Body of pancreas (tissue), 4 donors: ENCODE results near the gene PIGR.

ENCODE experiments used
- POLR2A ChIP-seq, 3 donors: fragments of 450-650 bp; IDR thresholded peaks; one replicate each; pipeline ENCODE4 v1.6.1; 2016; ENCODE audit warnings: antibody characterized with exemption in 3 of 3, mild to moderate bottlenecking in 2 of 3
- TF ChIP-seq, protein P1 (sequence below), 7 experiments: fragments of 450-650 bp in 4 of 7; fragments of 200-600 bp in 3 of 7; sonication (generic) in 3 of 7; IDR thresholded peaks; one replicate each; pipeline ENCODE4 v1.5.1; 2016 to 2019; ENCODE audit warnings: antibody characterized with exemption in 7 of 7

GRCh38 chr1:206957639-206958038 lies 11.4 kb upstream of the PIGR start:
- TF ChIP-seq, protein P1, sequence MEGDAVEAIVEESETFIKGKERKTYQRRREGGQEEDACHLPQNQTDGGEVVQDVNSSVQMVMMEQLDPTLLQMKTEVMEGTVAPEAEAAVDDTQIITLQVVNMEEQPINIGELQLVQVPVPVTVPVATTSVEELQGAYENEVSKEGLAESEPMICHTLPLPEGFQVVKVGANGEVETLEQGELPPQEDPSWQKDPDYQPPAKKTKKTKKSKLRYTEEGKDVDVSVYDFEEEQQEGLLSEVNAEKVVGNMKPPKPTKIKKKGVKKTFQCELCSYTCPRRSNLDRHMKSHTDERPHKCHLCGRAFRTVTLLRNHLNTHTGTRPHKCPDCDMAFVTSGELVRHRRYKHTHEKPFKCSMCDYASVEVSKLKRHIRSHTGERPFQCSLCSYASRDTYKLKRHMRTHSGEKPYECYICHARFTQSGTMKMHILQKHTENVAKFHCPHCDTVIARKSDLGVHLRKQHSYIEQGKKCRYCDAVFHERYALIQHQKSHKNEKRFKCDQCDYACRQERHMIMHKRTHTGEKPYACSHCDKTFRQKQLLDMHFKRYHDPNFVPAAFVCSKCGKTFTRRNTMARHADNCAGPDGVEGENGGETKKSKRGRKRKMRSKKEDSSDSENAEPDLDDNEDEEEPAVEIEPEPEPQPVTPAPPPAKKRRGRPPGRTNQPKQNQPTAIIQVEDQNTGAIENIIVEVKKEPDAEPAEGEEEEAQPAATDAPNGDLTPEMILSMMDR (IDR thresholded peaks at IDR 0.05): no peak
- no peak for TF ChIP-seq POLR2A (IDR thresholded peaks at IDR 0.05)
